Endodermal cell (in vitro differentiated cells): Measurements from ENCODE around the gene MICALL1. TPM values are rescaled to one million over a fixed set of nuclear protein-coding genes. Genes with fewer than 3 reads are reported as not detected.

Source experiments
- DNase-seq: peaks from one replicate; pipeline ENCODE4 v3.0.0-alpha.2; 2017
- H3K27ac ChIP-seq: 2 replicates; pipeline ENCODE4 v1.5.1; 2013; ENCODE audit warnings: mild to moderate bottlenecking, low read depth, low read length, moderate library complexity
- H3K27me3 ChIP-seq: 2 replicates; pipeline ENCODE4 v1.6.1; 2013; ENCODE audit warnings: mild to moderate bottlenecking, low read length, moderate library complexity; ENCODE audit not compliant: insufficient read depth, control insufficient read depth, poor library complexity, severe bottlenecking
- H3K36me3 ChIP-seq: 2 replicates; pipeline ENCODE4 v1.7.0; 2013; ENCODE audit warnings: mild to moderate bottlenecking, low read length, moderate library complexity; ENCODE audit not compliant: control insufficient read depth, insufficient read depth
- H3K4me1 ChIP-seq: one replicate; pipeline ENCODE4 v1.7.0; 2013; ENCODE audit warnings: low read length; ENCODE audit not compliant: control insufficient read depth, insufficient read depth
- H3K4me3 ChIP-seq: 2 replicates; pipeline ENCODE4 v1.5.1; 2013; ENCODE audit warnings: mild to moderate bottlenecking, low read length, moderate library complexity
- H3K9ac ChIP-seq: 2 replicates; pipeline ENCODE4 v1.6.1; 2013; ENCODE audit warnings: mild to moderate bottlenecking, low read length, moderate library complexity; ENCODE audit not compliant: poor library complexity, severe bottlenecking; ENCODE audit errors: extremely low read depth
- H3K9me3 ChIP-seq: 2 replicates; pipeline ENCODE4 v1.6.1; 2013; ENCODE audit warnings: mild to moderate bottlenecking, low read length, moderate library complexity; ENCODE audit not compliant: control insufficient read depth
- H3K27ac Mint-ChIP-seq: 2 replicates; pipeline ENCODE4 v1.8.0; 2020; ENCODE audit warnings: mixed read lengths
- H3K27me3 Mint-ChIP-seq: 2 replicates; pipeline ENCODE4 v1.8.0; 2021; ENCODE audit warnings: mild to moderate bottlenecking, mixed read lengths; ENCODE audit not compliant: insufficient read depth
- H3K36me3 Mint-ChIP-seq: 2 replicates; pipeline ENCODE4 v1.8.0; 2020; ENCODE audit warnings: low read depth, mixed read lengths
- H3K4me1 Mint-ChIP-seq: 2 replicates; pipeline ENCODE4 v1.8.0; 2020; ENCODE audit warnings: mixed read lengths
- H3K4me3 Mint-ChIP-seq: 2 replicates; pipeline ENCODE4 v1.8.0; 2020; ENCODE audit warnings: mild to moderate bottlenecking, moderate library complexity, mixed read lengths
- H3K9me3 Mint-ChIP-seq: 2 replicates; pipeline ENCODE4 v1.8.0; 2020; ENCODE audit warnings: mild to moderate bottlenecking, mixed read lengths
- CTCF ChIP-seq: fragments of 200-600 bp; sonication (generic); conservative IDR thresholded peaks from 2 replicates; pipeline ENCODE4 v1.5.0; 2021; ENCODE audit warnings: antibody characterized with exemption, mild to moderate bottlenecking
- WGBS, 2 experiments: methylation state at CpG; one replicate each; pipeline versions ENCODE4 v1.1.5 to v1.1.7; 2013; ENCODE audit warnings: missing lambda C conversion rate in 2 of 2, mixed read lengths in 1 of 2; ENCODE audit not compliant: insufficient coverage in 1 of 2, insufficient read length in 1 of 2; 5-methylcytosine and 5-hydroxymethylcytosine counted together
- total RNA-seq, 2 donors: library from RNA; stranded (reverse); fragmentation: NEBNext Ultra II Directional in 1 of 2; extraction: Animal tissue kit (Norgen Biotek cat#: 25700) in 1 of 2; gene quantifications; 2 replicates in 1 of 2; 3 replicates in 1 of 2; pipeline ENCODE4 v1.2.1, GENCODE V29; 2021

MICALL1 gene
- total RNA-seq, 2 donors from 2014 or later: 33.5 to 36.6 TPM

DNA sequence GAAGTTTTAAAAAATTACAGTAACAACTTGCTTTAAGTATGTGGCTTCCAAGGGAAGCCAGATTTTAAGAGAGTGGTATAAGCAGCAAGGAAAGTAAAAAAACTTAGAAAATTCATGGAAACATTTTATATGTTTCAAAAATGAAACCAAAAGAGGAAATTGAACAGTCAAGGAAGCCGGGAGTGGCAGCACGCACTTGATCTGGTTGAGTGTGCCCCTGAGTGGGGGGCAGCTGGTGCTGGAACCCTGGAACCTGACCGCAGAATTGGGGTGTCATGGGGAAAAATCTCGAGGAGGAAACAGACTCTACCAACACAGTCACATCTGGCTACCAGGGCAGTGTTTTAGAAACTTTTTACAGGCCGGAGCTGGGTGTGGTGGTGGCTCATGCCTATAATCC lies 14.0 kb downstream of the MICALL1 start:
- Mint-ChIP-seq H3K4me1 (no peaks in the 10 kb centered on the region), H3K4me3 (no peak overlapping the region), H3K27ac (no peak overlapping the region), H3K36me3 (peaks cover 24% of the 10 kb centered on the region), H3K27me3 (no peaks in the 10 kb centered on the region), H3K9me3 (no peaks in the 10 kb centered on the region)
- Histone ChIP-seq H3K4me3 (no peak overlapping the region), H3K36me3 (peaks cover 24% of the 10 kb centered on the region), H3K9ac (no peak overlapping the region), H3K27me3 (no peaks in the 10 kb centered on the region), H3K9me3 (no peaks in the 10 kb centered on the region), H3K27ac (no peak overlapping the region), H3K4me1 (no peaks in the 10 kb centered on the region)
- no peak for DNase-seq
- no peak for TF ChIP-seq CTCF
- 91 to 93% methylated on average over 5 of the region's 5 CpGs for WGBS, 2 experiments

GRCh38 chr22:37922191-37922590 lies 16.1 kb downstream of the MICALL1 start:
- Mint-ChIP-seq H3K27me3 (no peaks in the 10 kb centered on the region), H3K36me3 (peaks cover 33% of the 10 kb centered on the region), H3K4me1 (no peaks in the 10 kb centered on the region), H3K4me3 (no peak overlapping the region), H3K27ac (no peak overlapping the region), H3K9me3 (no peaks in the 10 kb centered on the region)
- 97% methylated on average over 11 of the region's 11 CpGs; no CpG with 5 or more reads in 1 of the 2 experiments for WGBS, 2 experiments
- H3K27me3 ChIP-seq: no peaks in the 10 kb centered on the region
- no peak for DNase-seq
- H3K4me1 ChIP-seq: no peaks in the 10 kb centered on the region
- H3K4me3 ChIP-seq: no peak overlapping the region
- TF ChIP-seq CTCF: no peak
- no peaks in the 10 kb centered on the region for H3K9me3 ChIP-seq
- H3K9ac ChIP-seq: no peak overlapping the region
- H3K27ac ChIP-seq: no peak overlapping the region
- H3K36me3 ChIP-seq: peaks cover 28% of the 10 kb centered on the region

GRCh38 chr22:37923927-37924326 lies 17.8 kb downstream of the MICALL1 start:
- Mint-ChIP-seq H3K4me3 (no peak overlapping the region), H3K27ac (peak overlapping the region; percentile 30), H3K27me3 (peaks cover 7% of the 10 kb centered on the region), H3K9me3 (no peaks in the 10 kb centered on the region), H3K4me1 (no peaks in the 10 kb centered on the region), H3K36me3 (peaks cover 31% of the 10 kb centered on the region)
- Histone ChIP-seq H3K4me1 (no peaks in the 10 kb centered on the region), H3K9ac (no peak overlapping the region), H3K27ac (no peak overlapping the region), H3K36me3 (peaks cover 17% of the 10 kb centered on the region), H3K9me3 (no peaks in the 10 kb centered on the region), H3K4me3 (no peak overlapping the region), H3K27me3 (peaks cover 5% of the 10 kb centered on the region)
- WGBS, 2 experiments: 88 to 100% methylated on average over 4 of the region's 4 CpGs
- no peak for DNase-seq
- TF ChIP-seq CTCF: no peak
